MM.1S (cell line): Measurements from ENCODE around the gene AFAP1.

Source experiments
- DNase-seq: peaks from one replicate; pipeline ENCODE4 v3.0.0-alpha.2; 2015
- H2AFZ ChIP-seq: fragments of 300-600 bp; sonication (generic); 2 replicates; pipeline ENCODE4 v1.6.0; 2016; ENCODE audit warnings: antibody characterized with exemption, low read length
- H3F3A ChIP-seq: fragments of 300-600 bp; sonication (generic); 2 replicates; pipeline ENCODE4 v1.6.1; 2016; ENCODE audit warnings: mild to moderate bottlenecking, antibody characterized with exemption, low read length, moderate library complexity, mixed read lengths; ENCODE audit not compliant: insufficient read depth
- H3K27ac ChIP-seq: fragments of 300-600 bp; sonication (generic); 2 replicates; pipeline ENCODE4 v1.5.1; 2016; ENCODE audit warnings: mild to moderate bottlenecking, low read length
- H3K27me3 ChIP-seq: fragments of 300-600 bp; sonication (generic); replicated peaks from 2 replicates; pipeline ENCODE4 v1.6.0; 2016; ENCODE audit warnings: low read length; ENCODE audit not compliant: insufficient read depth
- H3K36me3 ChIP-seq: fragments of 300-600 bp; sonication (generic); replicated peaks from 2 replicates; pipeline ENCODE4 v1.6.1; 2016; ENCODE audit warnings: mild to moderate bottlenecking, low read length, mixed read lengths; ENCODE audit not compliant: insufficient read depth
- H3K4me1 ChIP-seq: fragments of 300-600 bp; sonication (generic); 2 replicates; pipeline ENCODE4 v1.6.1; 2016; ENCODE audit warnings: low read length, mixed read lengths
- H3K4me2 ChIP-seq: fragments of 300-600 bp; sonication (generic); 2 replicates; pipeline ENCODE4 v1.6.0; 2016; ENCODE audit warnings: low read depth, low read length
- H3K4me3 ChIP-seq: fragments of 300-600 bp; sonication (generic); 2 replicates; pipeline ENCODE4 v1.5.1; 2016; ENCODE audit warnings: low read length, mixed read lengths
- H3K79me2 ChIP-seq: fragments of 300-600 bp; sonication (generic); 2 replicates; pipeline ENCODE4 v1.6.1; 2016; ENCODE audit warnings: mixed run types, low read length, mixed read lengths
- H3K9ac ChIP-seq: fragments of 300-600 bp; sonication (generic); 2 replicates; pipeline ENCODE4 v1.6.1; 2016; ENCODE audit warnings: low read length, mixed read lengths
- H3K9me2 ChIP-seq: fragments of 300-600 bp; sonication (generic); replicated peaks from 2 replicates; pipeline ENCODE4 v1.6.1; 2016; ENCODE audit warnings: mild to moderate bottlenecking, low read length, mixed read lengths; ENCODE audit not compliant: insufficient read depth
- H3K9me3 ChIP-seq: fragments of 300-600 bp; sonication (generic); replicated peaks from 2 replicates; pipeline ENCODE4 v1.6.1; 2016; ENCODE audit warnings: mild to moderate bottlenecking, low read length, mixed read lengths; ENCODE audit not compliant: insufficient read depth
- H4K20me1 ChIP-seq: fragments of 300-600 bp; sonication (generic); 2 replicates; pipeline ENCODE4 v1.6.1; 2016; ENCODE audit warnings: mild to moderate bottlenecking, low read length, moderate library complexity, mixed read lengths; ENCODE audit not compliant: insufficient read depth
- CTCF ChIP-seq: fragments of 300-600 bp; sonication (generic); IDR thresholded peaks from 2 replicates; pipeline ENCODE4 v1.5.1; 2016; ENCODE audit warnings: antibody characterized with exemption, low read length, mixed read lengths
- EZH2 ChIP-seq: fragments of 300-600 bp; sonication (generic); optimal IDR thresholded peaks from 2 replicates; pipeline ENCODE3; 2017; ENCODE audit warnings: low read depth, mild to moderate bottlenecking, antibody characterized with exemption, low read length, mixed read lengths
- EZH2phosphoT487 ChIP-seq: fragments of 300-600 bp; sonication (generic); IDR thresholded peaks from 2 replicates; pipeline ENCODE4 v1.6.1; 2018; ENCODE audit warnings: antibody characterized with exemption, low read length

The AFAP1 gene

GRCh38 chr4:7781993-7782392 lies 157.7 kb downstream of the AFAP1 start:
- Histone ChIP-seq H3K9me3 (no peaks in the 10 kb centered on the region), H4K20me1 (no peaks in the 10 kb centered on the region), H3K27ac (no peak overlapping the region), H3F3A (no peaks in the 10 kb centered on the region), H3K36me3 (no peaks in the 10 kb centered on the region), H3K4me3 (no peak overlapping the region), H3K79me2 (no peaks in the 10 kb centered on the region), H3K9me2 (no peaks in the 10 kb centered on the region), H3K4me1 (no peaks in the 10 kb centered on the region), H3K27me3 (peaks cover 79% of the 10 kb centered on the region), H3K9ac (no peak overlapping the region), H2AFZ (no peak overlapping the region), H3K4me2 (no peak overlapping the region)
- no peak for DNase-seq
- TF ChIP-seq CTCF: no peak
- TF ChIP-seq EZH2phosphoT487: no peak
- no peak for TF ChIP-seq EZH2

GRCh38 chr4:7781366-7781765 lies 158.3 kb downstream of the AFAP1 start:
- Histone ChIP-seq H3F3A (no peaks in the 10 kb centered on the region), H3K4me1 (no peaks in the 10 kb centered on the region), H3K36me3 (no peaks in the 10 kb centered on the region), H4K20me1 (no peaks in the 10 kb centered on the region), H3K79me2 (no peaks in the 10 kb centered on the region), H3K27ac (no peak overlapping the region), H2AFZ (no peak overlapping the region), H3K9me3 (no peaks in the 10 kb centered on the region), H3K4me2 (no peak overlapping the region), H3K9ac (no peak overlapping the region), H3K27me3 (peaks cover 79% of the 10 kb centered on the region), H3K4me3 (no peak overlapping the region), H3K9me2 (no peaks in the 10 kb centered on the region)
- no peak for TF ChIP-seq CTCF
- no peak for TF ChIP-seq EZH2phosphoT487
- TF ChIP-seq EZH2: no peak
- DNase-seq: no peak

GRCh38 chr4:7780751-7781348 lies 158.8 kb downstream of the AFAP1 start:
- Histone ChIP-seq H3K4me2 (no peak overlapping the region), H3K27ac (no peak overlapping the region), H3K27me3 (peaks cover 79% of the 10 kb centered on the region), H3K79me2 (no peaks in the 10 kb centered on the region), H3K4me3 (no peak overlapping the region), H4K20me1 (no peaks in the 10 kb centered on the region), H3K36me3 (no peaks in the 10 kb centered on the region), H3K9ac (no peak overlapping the region), H3K9me2 (no peaks in the 10 kb centered on the region), H3K9me3 (no peaks in the 10 kb centered on the region), H3F3A (no peaks in the 10 kb centered on the region), H2AFZ (no peak overlapping the region), H3K4me1 (no peaks in the 10 kb centered on the region)
- no peak for DNase-seq
- TF ChIP-seq EZH2 (no peak), CTCF (no peak), EZH2phosphoT487 (no peak)

GRCh38 chr4:7779432-7779768 lies 160.3 kb downstream of the AFAP1 start:
- no peak for TF ChIP-seq CTCF
- no peak for TF ChIP-seq EZH2
- TF ChIP-seq EZH2phosphoT487: no peak
- Histone ChIP-seq H3K27ac (no peak overlapping the region), H3F3A (no peaks in the 10 kb centered on the region), H4K20me1 (no peaks in the 10 kb centered on the region), H2AFZ (no peak overlapping the region), H3K4me1 (no peaks in the 10 kb centered on the region), H3K36me3 (no peaks in the 10 kb centered on the region), H3K4me3 (peak overlapping the region; percentile 35; the same call in 1 of the 2 replicates), H3K27me3 (peaks cover 78% of the 10 kb centered on the region), H3K9me2 (no peaks in the 10 kb centered on the region), H3K4me2 (0 out of 2 replicates have a peak overlapping the region, but pooled peaks have one; percentile 58), H3K9ac (no peak overlapping the region), H3K79me2 (no peaks in the 10 kb centered on the region), H3K9me3 (no peaks in the 10 kb centered on the region)
- no peak for DNase-seq
